K562 (cell line): ENCODE measurements around the gene MTLN. TPM values are rescaled to one million over a fixed set of nuclear protein-coding genes. Genes with fewer than 3 reads are reported as not detected.
"Not testable (repeated sequence)": the region's sequence is repeated elsewhere in the genome, so short reads cannot be mapped to it uniquely, and the experiment has no call there.

Source experiments
- ATAC-seq: fragments of 200-7000 bp; cut with Tn5 transposase; 3 replicates; pipeline ENCODE4 v1.9.1; 2020; ENCODE audit warnings: moderate library complexity
- BruUV-seq: library from RNA; stranded (reverse); fragments of 400-500 nt; replicated peaks from 2 replicates; lab custom pipeline; 2021; lab: Mats Ljungman, UMichigan
- CTCF ChIA-PET: fragments of 300-600 bp; formaldehyde crosslinking; extraction: SDS; loops from one replicate; lab custom pipeline; 2021; ENCODE audit warnings: low intra/inter-chr PET ratio; lab: Yijun Ruan, JAX
- POLR2A ChIA-PET: fragments of 300-600, 350-650 bp; sonication (Branson Sonifier 250); formaldehyde crosslinking; extraction: SDS; loops from one replicate; lab custom pipeline; 2021; ENCODE audit warnings: antibody characterized with exemption, inconsistent platforms; lab: Yijun Ruan, JAX
- DNase-seq, 4 experiments: peaks; one replicate each; pipeline versions ENCODE4 v3.0.0 to v3.0.0-alpha.2; 2011 to 2018; ENCODE audit warnings: low spot score in 3 of 4, mixed read lengths in 3 of 4; ENCODE audit errors: extremely low read depth in 1 of 4
- FAIRE-seq: peaks from 2 replicates; lab custom pipeline; 2011; peaks lifted over from hg19 to GRCh38; lab: Jason Lieb, UNC
- H2AFZ ChIP-seq: 2 replicates; pipeline ENCODE4 v1.6.0; 2011; ENCODE audit warnings: low read depth, low read length, control low read depth, inconsistent platforms
- H3K27ac ChIP-seq: fragments of 200-600 bp; 3 replicates; pipeline ENCODE4 v1.8.0; 2011; ENCODE audit warnings: low read depth, mild to moderate bottlenecking, control low read depth, inconsistent platforms, low read length, moderate library complexity, mixed read lengths; ENCODE audit errors: extremely low read depth
- H3K27me3 ChIP-seq, 2 experiments: fragments of 300-600 bp in 1 of 2; 2 replicates in 1 of 2; 3 replicates in 1 of 2; pipeline versions ENCODE4 v1.6.0 to v1.8.0; 2011; ENCODE audit warnings: inconsistent platforms in 2 of 2, low read length in 2 of 2, mild to moderate bottlenecking in 1 of 2, mixed read lengths in 1 of 2, moderate library complexity in 1 of 2; ENCODE audit not compliant: control insufficient read depth in 2 of 2, insufficient read depth in 2 of 2
- H3K36me3 ChIP-seq: fragments of 300-600 bp; 3 replicates; pipeline ENCODE4 v1.8.0; 2011; ENCODE audit warnings: mild to moderate bottlenecking, low read length, inconsistent platforms; ENCODE audit not compliant: control insufficient read depth, insufficient read depth
- H3K4me1 ChIP-seq, 2 experiments: fragments of 200-600 bp in 1 of 2; replicated peaks in 1 of 2; 2 replicates in 1 of 2; 3 replicates in 1 of 2; pipeline versions ENCODE4 v1.5.1 to v1.8.0; 2011; ENCODE audit warnings: inconsistent platforms in 2 of 2, low read length in 2 of 2, mild to moderate bottlenecking in 1 of 2, mixed read lengths in 1 of 2, moderate library complexity in 1 of 2; ENCODE audit not compliant: control insufficient read depth in 2 of 2, insufficient read depth in 2 of 2
- H3K4me2 ChIP-seq: 2 replicates; pipeline ENCODE4 v1.6.1; 2011; ENCODE audit warnings: low read length, control low read depth, inconsistent platforms, mixed read lengths; ENCODE audit not compliant: insufficient read depth
- H3K4me3 ChIP-seq: fragments of 200-600 bp; sonication (generic), shearing (Covaris generic); 2 replicates; pipeline ENCODE4 v1.5.1; 2016; ENCODE audit warnings: control low read depth, inconsistent platforms
- H3K79me2 ChIP-seq: fragments of 200-600 bp; 3 replicates; pipeline ENCODE4 v1.8.0; 2011; ENCODE audit warnings: low read length, inconsistent platforms; ENCODE audit not compliant: control insufficient read depth, insufficient read depth
- H3K9ac ChIP-seq, 2 experiments: 2 replicates each; pipeline versions ENCODE4 v1.6.0 to v1.6.1; 2011; ENCODE audit warnings: low read depth in 2 of 2, low read length in 2 of 2, control low read depth in 1 of 2, inconsistent platforms in 1 of 2, mild to moderate bottlenecking in 1 of 2, mixed read lengths in 1 of 2; ENCODE audit not compliant: insufficient read depth in 1 of 2
- H3K9me1 ChIP-seq: one replicate; pipeline ENCODE4 v1.6.0; 2011; ENCODE audit warnings: inconsistent platforms, mild to moderate bottlenecking, low read length, moderate library complexity; ENCODE audit not compliant: control insufficient read depth, insufficient read depth
- H3K9me3 ChIP-seq: replicated peaks from 2 replicates; pipeline ENCODE4 v1.5.1; 2011; ENCODE audit warnings: low read depth, low read length, inconsistent platforms; ENCODE audit not compliant: control insufficient read depth, insufficient read depth
- H4K20me1 ChIP-seq: replicated peaks from 2 replicates; pipeline ENCODE4 v1.6.1; 2011; ENCODE audit warnings: low read length, inconsistent platforms, mixed read lengths; ENCODE audit not compliant: control insufficient read depth, insufficient read depth
- MEIS2 ChIP-seq: fragments of 450-650 bp; IDR thresholded peaks from 2 replicates; pipeline ENCODE4 v1.6.1; 2014; ENCODE audit warnings: mild to moderate bottlenecking; ENCODE audit not compliant: partially characterized antibody
- WGBS: fragments of 100-300 bp; shearing (Covaris generic); methylation state at CpG from one replicate; pipeline ENCODE4 v1.1.6; 2016; ENCODE audit warnings: low coverage, mixed read lengths; ENCODE audit not compliant: insufficient coverage; ENCODE audit errors: missing lambda C conversion rate; 5-methylcytosine and 5-hydroxymethylcytosine counted together
- in situ Hi-C: fragments of 300-500 bp; cut with MboI; formaldehyde crosslinking; loops from 4 replicates; pipeline ENCODE4 v1.15.0; 2018; ENCODE audit warnings: inconsistent platforms, mixed read lengths
- intact Hi-C: fragments of 100-400 bp; cut with micrococcal nuclease; formaldehyde crosslinking; loops from 2 replicates; pipeline ENCODE4 v1.14.2; 2022
- polyA plus RNA-seq, 8 experiments: library from polyadenylated mRNA; depleted of rRNA in 4 of 8; stranded (reverse) in 5 of 8; unstranded in 3 of 8; fragments of >200 nt; fragmentation: Nextera tagmentation in 2 of 8; fragmentation: Illumina TruSeq in 1 of 8; extraction: Ambion mirVana in 2 of 8; extraction: Trizol in 1 of 8; gene quantifications; 2 replicates each; pipeline versions ENCODE4 v1.2.1 to v1.2.3, GENCODE V29; 2011 to 2014; ENCODE audit warnings: inconsistent platforms in 1 of 8, missing spikeins in 1 of 8
- total RNA-seq, 7 experiments: library from RNA; depleted of rRNA in 6 of 7; stranded (reverse); fragments of >200 nt in 6 of 7; fragmentation: Illumina TruSeq in 2 of 7; extraction: Trizol in 2 of 7; gene quantifications; 2 replicates each; pipeline versions ENCODE4 v1.2.1 to v1.2.3, GENCODE V29; 2011 to 2021; ENCODE audit warnings: low replicate concordance in 1 of 7

Gene MTLN
- total and polyA plus RNA-seq, 9 of the 15 experiments (the other 6 are each of a cell fraction or from before 2014, with no cell fraction given), result 7.3 to 129 (median 39.4) TPM

GRCh38 chr2:110197452-110197851 is 14.9 kb downstream of the MTLN start:
- Histone ChIP-seq H4K20me1 (no peaks in the 10 kb centered on the region), H3K27ac (no peak overlapping the region), H3K27me3 (peaks cover 7 to 11% of the 10 kb centered on the region in 2 experiments; a peak in 4 of 5 replicates), H2AFZ (no peak overlapping the region), H3K9me3 (no peaks in the 10 kb centered on the region), H3K4me1 (no peaks in the 10 kb centered on the region), H3K9me1 (no peaks in the 10 kb centered on the region), H3K4me3 (no peak overlapping the region), H3K36me3 (no peaks in the 10 kb centered on the region), H3K79me2 (no peaks in the 10 kb centered on the region), H3K4me2 (no peak overlapping the region), H3K9ac (no peak overlapping the region)
- TF ChIP-seq MEIS2, result no peak
- ATAC-seq (no peak), FAIRE-seq (no peak), DNase-seq (no peak)
- CTCF ChIA-PET, result no interaction called here
- BruUV-seq, result no TSS peak
- 0% methylated on average over 4 of the region's 4 CpGs for WGBS
- intact Hi-C loops, result no loop called here
- POLR2A ChIA-PET, result no interaction called here
- in situ Hi-C loops, result no loop called here

DNA sequence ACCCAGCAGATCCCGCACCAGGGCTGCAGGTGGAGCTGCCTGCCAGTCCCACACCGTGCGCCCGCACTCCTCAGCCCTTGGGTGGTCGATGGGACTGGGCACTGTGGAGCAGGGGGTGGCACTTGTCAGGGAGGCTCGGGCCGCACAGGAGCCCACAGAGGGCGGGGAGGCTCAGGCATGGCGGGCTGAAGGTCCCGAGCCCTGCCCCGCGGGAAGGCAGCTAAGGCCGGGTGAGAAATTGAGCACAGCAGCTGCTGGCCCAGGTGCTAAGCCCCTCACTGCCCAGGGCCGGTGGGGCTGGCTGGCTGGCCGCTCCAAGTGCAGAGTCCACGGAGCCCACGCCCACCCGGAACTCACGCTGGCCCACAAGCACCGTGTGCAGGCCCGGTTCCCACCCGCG is 22.2 kb downstream of the MTLN start:
- H3K9ac ChIP-seq, H3K79me2 ChIP-seq, DNase-seq, in situ Hi-C loops, H3K27ac ChIP-seq, H3K9me3 ChIP-seq, H3K9me1 ChIP-seq, ATAC-seq, CTCF ChIA-PET, FAIRE-seq, H3K4me2 ChIP-seq, H3K36me3 ChIP-seq, H4K20me1 ChIP-seq, BruUV-seq, intact Hi-C loops, H3K4me3 ChIP-seq, H3K4me1 ChIP-seq, H2AFZ ChIP-seq: not testable (repeated sequence)
- WGBS, result 2% methylated on average over 18 of the region's 23 CpGs
- H3K27me3 ChIP-seq, result peaks cover 0 to 11% of the 10 kb centered on the region in 2 experiments; a peak in 3 of 5 replicates
- POLR2A ChIA-PET, result interaction anchor here (0.7 kb wide), 1 partner anchor 16 kb away, joined by 3 read pairs; no protein-coding TSS in a partner anchor
